ENCODE measurements around the gene TPGS2.

Gene TPGS2

GRCh38 chr18:36744261-36744876 lies 84.4 kb downstream of the TPGS2 start:
- in situ Hi-C loops (cut with MboI; ENCODE audit: low sequenced_read_pairs) = no loop called here
